H9 (cell line): ENCODE measurements around the gene FAXDC2. TPM values are rescaled to one million over a fixed set of nuclear protein-coding genes. Genes with fewer than 3 reads are reported as not detected.

Source experiments
- DNase-seq: peaks from one replicate; pipeline ENCODE4 v3.0.0-alpha.2; 2017
- H2AFZ ChIP-seq: one replicate; pipeline ENCODE4 v1.6.1; 2013; ENCODE audit warnings: mild to moderate bottlenecking, low read length, control low read depth, moderate library complexity
- H2AK5ac ChIP-seq: 2 replicates; pipeline ENCODE4 v1.6.1; 2013; ENCODE audit warnings: low read length, control low read depth, mixed read lengths; ENCODE audit not compliant: insufficient read length
- H2BK120ac ChIP-seq: one replicate; pipeline ENCODE4 v1.6.1; 2013; ENCODE audit warnings: low read depth, mild to moderate bottlenecking, low read length, control low read depth, inconsistent platforms; ENCODE audit not compliant: poor library complexity, severe bottlenecking
- H2BK12ac ChIP-seq: 2 replicates; pipeline ENCODE4 v1.6.1; 2013; ENCODE audit warnings: low read length, control low read depth, mixed read lengths, low read depth; ENCODE audit not compliant: insufficient read length
- H2BK15ac ChIP-seq: 2 replicates; pipeline ENCODE4 v1.6.1; 2013; ENCODE audit warnings: low read depth, low read length, control low read depth
- H2BK20ac ChIP-seq: one replicate; pipeline ENCODE4 v1.6.1; 2013; ENCODE audit warnings: low read depth, mild to moderate bottlenecking, low read length, control low read depth, inconsistent platforms; ENCODE audit not compliant: poor library complexity, severe bottlenecking
- H2BK5ac ChIP-seq: 2 replicates; pipeline ENCODE4 v1.6.1; 2013; ENCODE audit warnings: low read length, control low read depth, mixed read lengths; ENCODE audit not compliant: insufficient read length
- H3K14ac ChIP-seq: 2 replicates; pipeline ENCODE4 v1.6.1; 2013; ENCODE audit warnings: low read length, control low read depth; ENCODE audit not compliant: insufficient read depth
- H3K18ac ChIP-seq: 2 replicates; pipeline ENCODE4 v1.6.1; 2013; ENCODE audit warnings: low read depth, mild to moderate bottlenecking, mixed read lengths, low read length, control low read depth; ENCODE audit not compliant: insufficient read length
- H3K23ac ChIP-seq: 2 replicates; pipeline ENCODE4 v1.6.1; 2013; ENCODE audit warnings: low read length, control low read depth, mixed read lengths, low read depth; ENCODE audit not compliant: insufficient read length
- H3K23me2 ChIP-seq: 2 replicates; pipeline ENCODE4 v1.6.1; 2013; ENCODE audit warnings: low read depth, mild to moderate bottlenecking, mixed read lengths, low read length, control low read depth; ENCODE audit not compliant: insufficient read length, poor library complexity, severe bottlenecking
- H3K27ac ChIP-seq: 2 replicates; pipeline ENCODE4 v1.5.1; 2013; ENCODE audit warnings: low read length, control low read depth, mixed read lengths, low read depth; ENCODE audit not compliant: insufficient read length
- H3K27me3 ChIP-seq: 2 replicates; pipeline ENCODE4 v1.6.1; 2013; ENCODE audit warnings: low read length, control low read depth, inconsistent platforms; ENCODE audit not compliant: insufficient read depth
- H3K4ac ChIP-seq: 2 replicates; pipeline ENCODE4 v1.6.1; 2013; ENCODE audit warnings: low read depth, mild to moderate bottlenecking, control low read depth, inconsistent platforms, low read length, moderate library complexity
- H3K4me1 ChIP-seq: 2 replicates; pipeline ENCODE4 v1.6.1; 2013; ENCODE audit warnings: low read length, control low read depth, inconsistent platforms; ENCODE audit not compliant: insufficient read depth
- H3K4me2 ChIP-seq: 2 replicates; pipeline ENCODE4 v1.6.1; 2013; ENCODE audit warnings: low read length, control low read depth, mixed read lengths; ENCODE audit not compliant: insufficient read length, insufficient read depth
- H3K56ac ChIP-seq: 2 replicates; pipeline ENCODE4 v1.6.1; 2013; ENCODE audit warnings: low read depth, mild to moderate bottlenecking, mixed read lengths, low read length, control low read depth; ENCODE audit not compliant: insufficient read length
- H3K79me1 ChIP-seq: 2 replicates; pipeline ENCODE4 v1.6.1; 2013; ENCODE audit warnings: low read depth, mild to moderate bottlenecking, moderate library complexity, low read length, control low read depth, inconsistent platforms; ENCODE audit not compliant: insufficient read depth, poor library complexity, severe bottlenecking
- H3K79me2 ChIP-seq: 2 replicates; pipeline ENCODE4 v1.6.1; 2013; ENCODE audit warnings: low read length, control low read depth, inconsistent platforms; ENCODE audit not compliant: insufficient read depth
- H3K9ac ChIP-seq: 2 replicates; pipeline ENCODE4 v1.6.1; 2013; ENCODE audit warnings: low read length, control low read depth, mixed read lengths; ENCODE audit not compliant: insufficient read length; ENCODE audit errors: extremely low read depth
- H3K9me3 ChIP-seq: one replicate; pipeline ENCODE4 v1.6.1; 2013; ENCODE audit warnings: low read depth, low read length, inconsistent platforms; ENCODE audit not compliant: control insufficient read depth
- H3T11ph ChIP-seq: one replicate; pipeline ENCODE4 v1.6.1; 2013; ENCODE audit warnings: mild to moderate bottlenecking, low read length, control low read depth, inconsistent platforms
- H4K20me1 ChIP-seq: one replicate; pipeline ENCODE4 v1.6.1; 2013; ENCODE audit not compliant: control insufficient read depth, insufficient read length, insufficient read depth
- H4K5ac ChIP-seq: 2 replicates; pipeline ENCODE4 v1.6.1; 2013; ENCODE audit warnings: low read depth, mild to moderate bottlenecking, mixed read lengths, low read length, control low read depth; ENCODE audit not compliant: insufficient read length
- H4K8ac ChIP-seq: replicated peaks from 2 replicates; pipeline ENCODE4 v1.6.1; 2013; ENCODE audit warnings: low read length, control low read depth, mixed read lengths, low read depth; ENCODE audit not compliant: insufficient read length
- H4K91ac ChIP-seq: 2 replicates; pipeline ENCODE4 v1.6.1; 2013; ENCODE audit warnings: low read depth, mild to moderate bottlenecking, moderate library complexity, mixed read lengths, low read length, control low read depth; ENCODE audit not compliant: insufficient read length
- H3K27ac Mint-ChIP-seq, 3 experiments: 2 replicates in 2 of 3; 3 replicates in 1 of 3; pipeline ENCODE4 v1.8.0; 2020 to 2021; ENCODE audit warnings: mixed read lengths in 3 of 3, mild to moderate bottlenecking in 1 of 3, moderate library complexity in 1 of 3
- H3K27me3 Mint-ChIP-seq: 2 replicates; pipeline ENCODE4 v1.8.0; 2021; ENCODE audit warnings: low read depth, mild to moderate bottlenecking, moderate library complexity, mixed read lengths
- H3K36me3 Mint-ChIP-seq, 3 experiments: 2 replicates in 2 of 3; 3 replicates in 1 of 3; pipeline ENCODE4 v1.8.0; 2020 to 2021; ENCODE audit warnings: low read depth in 3 of 3, mixed read lengths in 3 of 3; ENCODE audit not compliant: insufficient read depth in 1 of 3
- H3K4me1 Mint-ChIP-seq, 2 experiments: 2 replicates each; pipeline ENCODE4 v1.8.0; 2020; ENCODE audit warnings: mixed read lengths in 2 of 2
- H3K4me3 Mint-ChIP-seq, 2 experiments: 2 replicates in 1 of 2; 3 replicates in 1 of 2; pipeline ENCODE4 v1.8.0; 2020 to 2021; ENCODE audit warnings: mild to moderate bottlenecking in 2 of 2, mixed read lengths in 2 of 2, moderate library complexity in 1 of 2
- H3K9me3 Mint-ChIP-seq, 2 experiments: 2 replicates in 1 of 2; 3 replicates in 1 of 2; pipeline ENCODE4 v1.8.0; 2020; ENCODE audit warnings: mild to moderate bottlenecking in 2 of 2, mixed read lengths in 2 of 2, moderate library complexity in 1 of 2
- CTCF ChIP-seq: fragments of 200-600 bp; sonication (generic); conservative IDR thresholded peaks from 3 replicates; pipeline ENCODE4 v1.8.0; 2021; ENCODE audit warnings: antibody characterized with exemption, mild to moderate bottlenecking
- WGBS: extraction: QIAGEN DNeasy Blood & Tissue Kit; methylation state at CpG from one replicate; pipeline ENCODE4 v1.1.7; 2013; ENCODE audit warnings: missing lambda C conversion rate, low lambda C conversion rate, mixed read lengths; ENCODE audit not compliant: insufficient read length; ENCODE audit errors: extremely low coverage; 5-methylcytosine and 5-hydroxymethylcytosine counted together
- total RNA-seq: library from RNA; stranded (reverse); gene quantifications from 2 replicates; pipeline ENCODE4 v1.2.1, GENCODE V29; 2021

Gene FAXDC2
- total RNA-seq, 1 experiment from 2014 or later, result 3.0 TPM

- no peak overlapping the region for H4K8ac ChIP-seq
- no peak overlapping the region for H3K23ac ChIP-seq
- no peak overlapping the region for H4K91ac ChIP-seq
- no peaks in the 10 kb centered on the region for H4K20me1 ChIP-seq
- H3K27me3 ChIP-seq, result no peaks in the 10 kb centered on the region
- no peaks in the 10 kb centered on the region for H3K79me1 ChIP-seq
- no peaks in the 10 kb centered on the region for H3K9me3 Mint-ChIP-seq
- no CpG with 5 or more reads among the region's 4 CpGs for WGBS
- H2BK20ac ChIP-seq, result no peak overlapping the region
- H4K5ac ChIP-seq, result no peak overlapping the region
- peaks cover 0 to 10% of the 10 kb centered on the region in 2 experiments; a peak in 2 of 4 replicates for H3K4me1 Mint-ChIP-seq
- no peak overlapping the region for H2BK12ac ChIP-seq
- H3K27ac ChIP-seq, result no peak overlapping the region
- no peak for TF ChIP-seq CTCF
- no peak overlapping the region for H3K14ac ChIP-seq
- H3K56ac ChIP-seq, result no peak overlapping the region
- H3K27me3 Mint-ChIP-seq, result peaks cover 2% of the 10 kb centered on the region; the same call in 1 of the 2 replicates
- no peaks in the 10 kb centered on the region for H3K23me2 ChIP-seq
- no peak overlapping the region for H2AFZ ChIP-seq
- no peak overlapping the region for H3T11ph ChIP-seq
- DNase-seq, result no peak
- H3K4me3 Mint-ChIP-seq, result no peak overlapping the region
- no peak overlapping the region for H3K4me2 ChIP-seq
- no peaks in the 10 kb centered on the region for H3K4me1 ChIP-seq
- H3K9ac ChIP-seq, result no peak overlapping the region
- H2BK15ac ChIP-seq, result no peak overlapping the region
- no peak overlapping the region for H2BK120ac ChIP-seq
- no peak overlapping the region for H2AK5ac ChIP-seq
- H3K27ac Mint-ChIP-seq, result 0 out of 7 replicates have a peak overlapping the region, but pooled peaks of 2 of the 3 experiments have one; percentile 20 to 61
- H3K79me2 ChIP-seq, result no peaks in the 10 kb centered on the region
- no peak overlapping the region for H3K4ac ChIP-seq
- no peaks in the 10 kb centered on the region for H3K9me3 ChIP-seq
- no peak overlapping the region for H3K18ac ChIP-seq
- no peak overlapping the region for H2BK5ac ChIP-seq
- H3K36me3 Mint-ChIP-seq, result peaks cover 63 to 94% (median 92%) of the 10 kb centered on the region in 3 experiments
These were observed 37.2 kb downstream of the FAXDC2 start for GRCh38 chr5:154813158-154813557.
